ENCODE data around the gene PRKCB.

DNA sequence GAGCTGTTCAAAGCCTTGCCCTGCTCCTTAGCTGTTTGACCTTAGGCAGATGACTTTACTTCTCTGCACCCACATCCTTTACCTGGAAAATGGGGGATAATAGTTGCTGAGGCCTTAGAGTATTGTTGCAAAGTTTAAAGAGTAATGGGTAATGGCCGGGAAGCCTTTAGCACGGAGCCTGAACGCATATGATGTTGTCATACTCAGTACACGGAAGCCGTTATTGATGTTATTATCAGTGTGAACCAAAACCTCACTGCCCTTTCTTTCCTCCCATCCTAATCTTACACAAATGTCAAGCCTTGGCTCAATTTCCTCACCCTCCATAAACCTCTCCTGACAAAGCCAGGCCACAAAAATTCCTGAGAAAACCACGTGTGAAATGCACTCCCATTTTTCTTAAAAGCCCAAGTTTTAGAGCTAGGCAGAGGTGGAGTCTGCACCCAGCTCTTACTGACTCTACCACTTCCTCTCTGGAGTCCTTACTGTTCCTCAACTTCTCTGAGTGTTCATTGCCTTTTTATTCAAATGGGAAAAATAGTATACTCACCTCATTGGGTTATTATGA is 353.1 kb downstream of the PRKCB start:
- TF ChIP-seq, protein P1, sequence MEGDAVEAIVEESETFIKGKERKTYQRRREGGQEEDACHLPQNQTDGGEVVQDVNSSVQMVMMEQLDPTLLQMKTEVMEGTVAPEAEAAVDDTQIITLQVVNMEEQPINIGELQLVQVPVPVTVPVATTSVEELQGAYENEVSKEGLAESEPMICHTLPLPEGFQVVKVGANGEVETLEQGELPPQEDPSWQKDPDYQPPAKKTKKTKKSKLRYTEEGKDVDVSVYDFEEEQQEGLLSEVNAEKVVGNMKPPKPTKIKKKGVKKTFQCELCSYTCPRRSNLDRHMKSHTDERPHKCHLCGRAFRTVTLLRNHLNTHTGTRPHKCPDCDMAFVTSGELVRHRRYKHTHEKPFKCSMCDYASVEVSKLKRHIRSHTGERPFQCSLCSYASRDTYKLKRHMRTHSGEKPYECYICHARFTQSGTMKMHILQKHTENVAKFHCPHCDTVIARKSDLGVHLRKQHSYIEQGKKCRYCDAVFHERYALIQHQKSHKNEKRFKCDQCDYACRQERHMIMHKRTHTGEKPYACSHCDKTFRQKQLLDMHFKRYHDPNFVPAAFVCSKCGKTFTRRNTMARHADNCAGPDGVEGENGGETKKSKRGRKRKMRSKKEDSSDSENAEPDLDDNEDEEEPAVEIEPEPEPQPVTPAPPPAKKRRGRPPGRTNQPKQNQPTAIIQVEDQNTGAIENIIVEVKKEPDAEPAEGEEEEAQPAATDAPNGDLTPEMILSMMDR (IDR thresholded peaks at IDR 0.05), result no peak
- TF ChIP-seq POLR2AphosphoS5 (IDR thresholded peaks at IDR 0.05), result no peak
